C4-2B (cell line): ENCODE measurements around the gene GSK3A.

Experiments used
- H3K27ac ChIP-seq: fragments of 450-650 bp; 2 replicates; pipeline ENCODE4 v1.5.1; 2017
- CTCF ChIP-seq: fragments of 450-650 bp; conservative IDR thresholded peaks from 2 replicates; pipeline ENCODE4 v1.5.1; 2017; ENCODE audit warnings: mild to moderate bottlenecking
- ZFX ChIP-seq: fragments of 450-650 bp; IDR thresholded peaks from 2 replicates; pipeline ENCODE4 v1.6.1; 2017

GSK3A gene

DNA sequence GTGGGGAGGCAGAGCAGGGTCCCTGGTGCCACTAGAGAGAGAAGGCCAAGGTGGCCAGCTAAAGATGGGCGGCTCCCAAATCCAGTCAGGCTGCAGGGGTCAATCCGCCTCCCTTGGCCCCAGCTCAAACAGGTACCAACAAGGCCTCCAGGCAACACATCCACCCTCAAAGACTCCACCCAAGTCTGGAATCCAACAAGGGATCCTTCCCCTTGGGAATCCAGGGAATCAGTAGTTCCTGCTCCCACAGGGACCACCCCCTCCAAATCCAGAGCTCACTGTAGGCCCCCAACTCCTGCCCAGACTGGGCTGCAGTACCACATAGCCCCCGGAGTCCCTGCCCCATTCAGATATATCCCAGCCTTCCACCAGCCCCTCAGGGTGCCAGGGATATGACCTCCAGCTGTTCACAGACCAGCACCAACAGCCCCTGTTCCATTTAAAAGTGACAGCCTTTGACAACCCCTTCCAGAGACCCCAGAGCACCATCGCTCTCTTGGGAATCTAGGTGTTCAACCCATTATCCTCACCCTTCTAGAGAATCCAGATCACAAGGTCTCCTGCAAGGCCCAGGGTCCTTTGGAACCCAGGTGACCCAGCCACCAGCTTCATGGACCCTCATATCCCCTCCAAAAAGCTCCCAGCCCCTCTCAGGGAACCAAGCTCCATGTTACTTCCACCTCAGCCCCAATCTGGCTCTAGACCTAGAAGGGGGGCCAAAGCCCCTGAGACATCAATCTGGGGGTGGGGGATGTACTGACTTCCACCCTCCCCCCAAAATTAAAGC is 9.4 kb upstream of the GSK3A start:
- H3K27ac ChIP-seq = no peak overlapping the region; the same call in 1 of the 2 replicates
- TF ChIP-seq ZFX (no peak), CTCF (no peak)

DNA sequence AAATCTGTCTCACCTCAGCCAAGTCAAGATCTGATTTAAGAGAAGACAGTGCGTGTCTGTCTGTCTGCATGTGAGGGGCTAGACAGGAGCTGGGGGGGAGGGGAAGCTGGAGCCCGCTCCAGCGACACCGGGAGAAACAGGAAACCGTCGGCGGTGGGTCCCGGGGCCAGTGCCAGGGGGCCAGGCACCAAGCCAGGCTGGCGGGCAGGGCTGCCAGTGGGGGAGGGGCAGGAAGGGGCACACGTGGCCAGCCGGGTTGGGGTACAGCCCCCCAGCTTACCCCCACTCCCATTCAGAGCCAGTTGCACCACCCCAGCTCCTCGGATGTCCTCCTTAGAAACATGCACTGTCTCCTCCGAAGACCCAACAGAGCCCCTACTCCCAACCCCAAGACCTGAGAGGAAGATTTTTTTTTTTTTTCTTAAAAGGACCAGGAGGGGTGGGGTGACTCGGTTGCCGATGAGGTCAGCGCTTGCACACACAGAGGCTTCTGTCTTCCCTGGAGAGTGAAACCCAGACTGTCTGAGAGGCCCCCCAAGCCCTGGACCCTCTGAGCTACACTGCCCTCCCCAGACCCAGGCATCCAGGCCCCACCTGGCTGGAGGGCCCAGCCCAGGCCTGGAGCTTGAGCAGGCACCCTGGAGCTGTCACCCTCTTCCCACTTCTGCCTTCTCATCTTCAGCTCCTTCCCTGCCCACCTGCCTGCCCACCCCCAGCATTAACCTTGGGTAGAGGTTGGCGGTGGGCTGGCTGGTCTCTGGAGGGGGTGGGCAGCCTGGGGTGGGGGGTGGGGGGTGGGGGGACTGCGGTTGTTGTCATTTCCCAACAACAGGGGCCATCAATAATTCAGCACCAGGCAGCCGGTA is 8.5 kb upstream of the GSK3A start:
- H3K27ac ChIP-seq = no peak overlapping the region
- TF ChIP-seq ZFX (no peak), CTCF (no peak)

GRCh38 chr19:42250183-42250665 is 7.8 kb upstream of the GSK3A start:
- TF ChIP-seq CTCF (no peak), ZFX (no peak)
- no peak overlapping the region for H3K27ac ChIP-seq

DNA sequence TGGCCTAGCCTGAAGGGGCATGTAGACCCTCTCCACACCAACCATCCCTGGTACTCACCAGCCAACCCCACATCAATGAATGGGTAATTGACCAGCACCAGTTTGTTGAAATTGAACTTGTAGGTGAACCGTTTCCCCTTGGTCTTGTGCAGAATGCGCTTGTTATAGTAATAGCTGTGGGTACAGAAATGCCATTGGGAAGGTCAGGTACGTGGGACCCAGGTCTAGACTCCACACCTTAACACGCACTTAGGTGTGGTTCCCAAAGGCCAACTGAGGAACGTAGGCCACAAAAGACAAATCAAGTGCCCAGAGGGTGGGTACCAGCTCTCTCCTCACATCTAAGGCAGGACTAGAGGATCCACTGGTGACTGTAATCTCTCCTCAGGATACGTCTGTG is 7.4 kb upstream of the GSK3A start:
- TF ChIP-seq CTCF (no peak), ZFX (no peak)
- no peak overlapping the region for H3K27ac ChIP-seq

- no peak overlapping the region for H3K27ac ChIP-seq
- TF ChIP-seq CTCF (no peak), ZFX (no peak)
Observed at GRCh38 chr19:42249149-42249750, 6.8 kb upstream of the GSK3A start.

DNA sequence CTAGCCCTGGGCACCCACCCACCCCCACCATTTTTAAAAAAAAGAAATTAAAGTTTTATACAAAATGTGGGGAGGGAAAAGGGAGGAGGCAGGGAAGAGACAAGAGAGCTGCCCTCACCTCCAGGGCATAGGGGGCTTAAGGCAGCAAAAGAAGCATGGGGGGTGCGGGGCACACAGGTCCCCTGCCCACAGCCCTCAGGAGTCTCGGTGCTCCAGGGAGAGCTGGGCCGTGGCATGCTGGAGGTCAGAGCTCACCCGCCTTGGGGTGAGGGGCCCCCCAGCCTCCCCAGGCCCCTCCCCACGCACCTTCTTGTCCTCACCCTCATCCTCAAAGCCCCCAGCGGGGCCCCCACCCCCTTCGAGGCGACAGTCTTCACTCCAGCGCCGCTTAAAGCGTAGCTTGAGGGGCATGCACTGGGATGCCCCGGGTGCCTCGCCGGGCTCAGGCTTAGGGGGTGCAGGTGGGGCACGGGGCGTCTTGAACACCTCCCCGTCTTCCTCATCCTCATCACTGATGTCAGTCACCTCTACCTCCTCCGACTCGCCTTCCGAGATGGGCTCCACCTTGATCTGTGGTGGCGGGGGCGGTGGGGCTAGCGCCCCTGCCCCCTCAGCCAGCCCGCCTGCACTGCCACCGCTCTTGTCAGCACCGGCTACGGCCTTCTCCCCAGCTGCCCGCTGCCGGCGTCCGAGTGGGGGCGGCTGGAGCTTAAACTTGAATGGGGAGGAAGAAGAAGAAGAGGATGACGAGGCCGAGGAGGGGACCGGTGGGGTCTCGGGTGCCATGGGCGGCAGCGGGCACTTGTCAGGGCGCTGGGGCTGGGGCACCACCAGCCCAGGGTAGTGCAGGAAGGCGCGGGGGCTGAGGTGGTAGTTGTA is 6.1 kb upstream of the GSK3A start:
- no peak overlapping the region for H3K27ac ChIP-seq
- TF ChIP-seq ZFX (no peak), CTCF (no peak)
